Erythroblast (primary cell): ENCODE results near the gene PLXND1.

ENCODE experiments used
- GATA1 ChIP-seq: IDR thresholded peaks from 2 replicates; pipeline ENCODE4 v1.6.1; 2011; ENCODE audit warnings: low read depth, mild to moderate bottlenecking, control low read depth, low read length, moderate library complexity
- POLR2A ChIP-seq: IDR thresholded peaks from 2 replicates; pipeline ENCODE4 v1.6.1; 2011; ENCODE audit warnings: mild to moderate bottlenecking, low read length

- no peak for TF ChIP-seq POLR2A
- TF ChIP-seq GATA1: no peak
Observed at GRCh38 chr3:129555153-129555550, 51.3 kb downstream of the PLXND1 start.
